ENCODE results near the gene RWDD4.

DNA sequence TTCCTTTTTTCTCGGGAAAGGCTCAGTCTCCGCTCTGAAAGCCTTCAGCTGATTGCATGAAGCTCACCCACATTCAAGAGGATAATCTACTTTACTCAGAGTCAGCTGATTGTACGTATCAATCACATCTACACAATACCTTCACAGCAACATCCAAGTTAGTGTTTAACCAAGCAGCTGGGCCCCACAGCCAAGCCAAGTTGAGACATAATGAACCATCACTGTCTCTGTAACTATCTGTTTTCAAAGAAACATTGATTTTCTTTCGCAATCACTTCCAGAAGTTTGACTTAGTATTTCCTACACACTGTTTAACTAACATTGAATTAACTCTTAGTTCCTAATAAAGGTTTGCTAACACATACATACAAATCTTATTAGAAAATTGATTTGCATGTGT lies 40.3 kb downstream of the RWDD4 start:
- TF ChIP-seq, protein P1, sequence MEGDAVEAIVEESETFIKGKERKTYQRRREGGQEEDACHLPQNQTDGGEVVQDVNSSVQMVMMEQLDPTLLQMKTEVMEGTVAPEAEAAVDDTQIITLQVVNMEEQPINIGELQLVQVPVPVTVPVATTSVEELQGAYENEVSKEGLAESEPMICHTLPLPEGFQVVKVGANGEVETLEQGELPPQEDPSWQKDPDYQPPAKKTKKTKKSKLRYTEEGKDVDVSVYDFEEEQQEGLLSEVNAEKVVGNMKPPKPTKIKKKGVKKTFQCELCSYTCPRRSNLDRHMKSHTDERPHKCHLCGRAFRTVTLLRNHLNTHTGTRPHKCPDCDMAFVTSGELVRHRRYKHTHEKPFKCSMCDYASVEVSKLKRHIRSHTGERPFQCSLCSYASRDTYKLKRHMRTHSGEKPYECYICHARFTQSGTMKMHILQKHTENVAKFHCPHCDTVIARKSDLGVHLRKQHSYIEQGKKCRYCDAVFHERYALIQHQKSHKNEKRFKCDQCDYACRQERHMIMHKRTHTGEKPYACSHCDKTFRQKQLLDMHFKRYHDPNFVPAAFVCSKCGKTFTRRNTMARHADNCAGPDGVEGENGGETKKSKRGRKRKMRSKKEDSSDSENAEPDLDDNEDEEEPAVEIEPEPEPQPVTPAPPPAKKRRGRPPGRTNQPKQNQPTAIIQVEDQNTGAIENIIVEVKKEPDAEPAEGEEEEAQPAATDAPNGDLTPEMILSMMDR (conservative IDR thresholded peaks at IDR 0.05; ENCODE audit: low read depth, low read length): no peak
- TF ChIP-seq BHLHE40 (IDR thresholded peaks at IDR 0.05; ENCODE audit: low read depth, low read length) (no peak), CHD1 (IDR thresholded peaks at IDR 0.05; ENCODE audit: low read depth, low read length) (no peak), POLR2A (IDR thresholded peaks at IDR 0.05; ENCODE audit: low read depth, low read length) (no peak), RFX5 (IDR thresholded peaks at IDR 0.05; ENCODE audit: low read depth, low read length) (no peak), RAD21 (IDR thresholded peaks at IDR 0.05; ENCODE audit: low read length) (no peak), SMC3 (IDR thresholded peaks at IDR 0.05; ENCODE audit: low read depth, low read length) (no peak)
- TF ChIP-seq, protein P2, sequence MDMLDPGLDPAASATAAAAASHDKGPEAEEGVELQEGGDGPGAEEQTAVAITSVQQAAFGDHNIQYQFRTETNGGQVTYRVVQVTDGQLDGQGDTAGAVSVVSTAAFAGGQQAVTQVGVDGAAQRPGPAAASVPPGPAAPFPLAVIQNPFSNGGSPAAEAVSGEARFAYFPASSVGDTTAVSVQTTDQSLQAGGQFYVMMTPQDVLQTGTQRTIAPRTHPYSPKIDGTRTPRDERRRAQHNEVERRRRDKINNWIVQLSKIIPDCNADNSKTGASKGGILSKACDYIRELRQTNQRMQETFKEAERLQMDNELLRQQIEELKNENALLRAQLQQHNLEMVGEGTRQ (IDR thresholded peaks at IDR 0.05; ENCODE audit: low read depth, low read length): no peak
- TF ChIP-seq, protein P3, sequence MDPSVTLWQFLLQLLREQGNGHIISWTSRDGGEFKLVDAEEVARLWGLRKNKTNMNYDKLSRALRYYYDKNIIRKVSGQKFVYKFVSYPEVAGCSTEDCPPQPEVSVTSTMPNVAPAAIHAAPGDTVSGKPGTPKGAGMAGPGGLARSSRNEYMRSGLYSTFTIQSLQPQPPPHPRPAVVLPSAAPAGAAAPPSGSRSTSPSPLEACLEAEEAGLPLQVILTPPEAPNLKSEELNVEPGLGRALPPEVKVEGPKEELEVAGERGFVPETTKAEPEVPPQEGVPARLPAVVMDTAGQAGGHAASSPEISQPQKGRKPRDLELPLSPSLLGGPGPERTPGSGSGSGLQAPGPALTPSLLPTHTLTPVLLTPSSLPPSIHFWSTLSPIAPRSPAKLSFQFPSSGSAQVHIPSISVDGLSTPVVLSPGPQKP (IDR thresholded peaks at IDR 0.05; ENCODE audit: borderline replicate concordance, low read depth, low read length): no peak
